K562 (cell line): ENCODE measurements around the gene LSR. TPM values are rescaled to one million over a fixed set of nuclear protein-coding genes. Genes with fewer than 3 reads are reported as not detected.

Experiments used
- CBFB ChIP-seq: sonication (generic); formaldehyde crosslinking; IDR thresholded peaks from 2 replicates; pipeline ENCODE4 v1.4.0; 2020; ENCODE audit warnings: mild to moderate bottlenecking, missing genetic modification reagents
- EP400 ChIP-seq: fragments of 450-650 bp; IDR thresholded peaks from 2 replicates; pipeline ENCODE4 v1.6.1; 2017; ENCODE audit warnings: antibody characterized with exemption, mild to moderate bottlenecking, moderate library complexity
- HDAC2 ChIP-seq: fragments of 450-650 bp; IDR thresholded peaks from 2 replicates; pipeline ENCODE4 v1.6.1; 2016; ENCODE audit warnings: mild to moderate bottlenecking
- MCM2 ChIP-seq: fragments of 450-650 bp; IDR thresholded peaks from 2 replicates; pipeline ENCODE4 v1.6.1; 2017; ENCODE audit warnings: low read depth, mild to moderate bottlenecking
- MNT ChIP-seq, 2 experiments: fragments of 450-650 bp; conservative IDR thresholded peaks; 2 replicates each; pipeline ENCODE4 v1.6.1; 2017; ENCODE audit warnings: mild to moderate bottlenecking in 2 of 2, moderate library complexity in 2 of 2
- MYC ChIP-seq, 2 experiments: fragments of 250-450 bp in 1 of 2; sonication (Bioruptor Pico) in 1 of 2; IDR thresholded peaks; 2 replicates each; pipeline versions ENCODE4 v1.5.1 to v1.6.1; 2012 to 2021; ENCODE audit warnings: low read depth in 2 of 2, borderline replicate concordance in 1 of 2, improper control_type of control experiment in 1 of 2, low read length in 1 of 2, mild to moderate bottlenecking in 1 of 2, moderate library complexity in 1 of 2
- NBN ChIP-seq: fragments of 450-650 bp; IDR thresholded peaks from 2 replicates; pipeline ENCODE4 v1.6.1; 2016; ENCODE audit warnings: low read depth, mild to moderate bottlenecking
- RHOXF2B ChIP-seq: fragments of 250-450 bp; sonication (Bioruptor Pico); conservative IDR thresholded peaks from 2 replicates; pipeline ENCODE4 v1.5.1; 2021
- SNRNP70 ChIP-seq: fragments of 200-400 bp; formaldehyde crosslinking; optimal IDR thresholded peaks from 2 replicates; pipeline ENCODE3; 2017; ENCODE audit warnings: low read depth, low read length
- XRCC3 ChIP-seq: fragments of 450-650 bp; IDR thresholded peaks from 2 replicates; pipeline ENCODE4 v1.6.1; 2017; ENCODE audit warnings: mild to moderate bottlenecking, moderate library complexity
- ZNF134 ChIP-seq: fragments of 250-450 bp; sonication (Bioruptor Pico); conservative IDR thresholded peaks from 2 replicates; pipeline ENCODE4 v1.4.0; 2020
- ZNF184 ChIP-seq: sonication (generic); formaldehyde crosslinking; IDR thresholded peaks from 2 replicates; pipeline ENCODE4 v1.5.0; 2020; ENCODE audit warnings: missing genetic modification reagents
- ZNF398 ChIP-seq: fragments of 250-450 bp; sonication (Bioruptor Pico); IDR thresholded peaks from 2 replicates; pipeline ENCODE4 v1.8.0; 2021; ENCODE audit warnings: moderate library complexity, mild to moderate bottlenecking, inconsistent platforms
- ZNF407 ChIP-seq: fragments of 450-650 bp; IDR thresholded peaks from 2 replicates; pipeline ENCODE4 v1.6.1; 2016; ENCODE audit warnings: low read depth
- ZNF583 ChIP-seq: fragments of 250-450 bp; sonication (Bioruptor Pico); IDR thresholded peaks from 2 replicates; pipeline ENCODE4 v1.4.0; 2020
- ZNF764 ChIP-seq: fragments of 250-450 bp; sonication (Bioruptor Pico); IDR thresholded peaks from 2 replicates; pipeline ENCODE4 v1.4.0; 2020; ENCODE audit warnings: low read depth, mild to moderate bottlenecking, moderate library complexity
- ZNF785 ChIP-seq: fragments of 250-450 bp; sonication (Bioruptor Pico); IDR thresholded peaks from 2 replicates; pipeline ENCODE4 v1.4.0; 2020; ENCODE audit warnings: mild to moderate bottlenecking
- polyA plus RNA-seq, 8 experiments: library from polyadenylated mRNA; depleted of rRNA in 4 of 8; stranded (reverse) in 5 of 8; unstranded in 3 of 8; fragments of >200 nt; fragmentation: Nextera tagmentation in 2 of 8; fragmentation: Illumina TruSeq in 1 of 8; extraction: Ambion mirVana in 2 of 8; extraction: Trizol in 1 of 8; gene quantifications; 2 replicates each; pipeline versions ENCODE4 v1.2.1 to v1.2.3, GENCODE V29; 2011 to 2014; ENCODE audit warnings: inconsistent platforms in 1 of 8, missing spikeins in 1 of 8
- total RNA-seq, 7 experiments: library from RNA; depleted of rRNA in 6 of 7; stranded (reverse); fragments of >200 nt in 6 of 7; fragmentation: Illumina TruSeq in 2 of 7; extraction: Trizol in 2 of 7; gene quantifications; 2 replicates each; pipeline versions ENCODE4 v1.2.1 to v1.2.3, GENCODE V29; 2011 to 2021; ENCODE audit warnings: low replicate concordance in 1 of 7

The LSR gene
- total and polyA plus RNA-seq, 9 of the 15 experiments (the other 6 are each of a cell fraction or from before 2014, with no cell fraction given): 0.44 to 87.9 (median 28.0) TPM

- TF ChIP-seq HDAC2: peak; percentile 83
- no peak for TF ChIP-seq MCM2
- TF ChIP-seq ZNF785 (CRISPR knock-in tag): no peak
- no peak for TF ChIP-seq EP400
- TF ChIP-seq SNRNP70: no peak
- no peak for TF ChIP-seq MYC (IDR thresholded peaks at IDR 0.05; ENCODE audit: low read depth, low read length)
- no peak for TF ChIP-seq MYC (CRISPR knock-in tag; IDR thresholded peaks at IDR 0.05; ENCODE audit: borderline replicate concordance, low read depth)
- no peak for TF ChIP-seq ZNF764 (CRISPR knock-in tag)
- TF ChIP-seq CBFB (CRISPR knock-in tag): no peak
- no peak; the same call in 1 of the 2 replicates for TF ChIP-seq ZNF398 (CRISPR knock-in tag)
- TF ChIP-seq ZNF184: no peak
- no peak for TF ChIP-seq MNT (conservative IDR thresholded peaks at IDR 0.05)
- no peak for TF ChIP-seq ZNF583
- TF ChIP-seq RHOXF2B (CRISPR knock-in tag): no peak
- no peak for TF ChIP-seq ZNF134 (CRISPR knock-in tag)
- TF ChIP-seq ZNF407: no peak
- TF ChIP-seq XRCC3: no peak
- TF ChIP-seq NBN: no peak
These were observed 57.9 kb downstream of the LSR start (continued) for GRCh38 chr19:35306473-35307246.
